Esophagus muscularis mucosa (tissue), 3 donors: ENCODE measurements around the gene PLXNC1.

Experiments used
- CTCF ChIP-seq, 3 experiments: fragments of 200-600 bp in 2 of 3; fragments of 450-650 bp in 1 of 3; sonication (generic) in 2 of 3; IDR thresholded peaks; one replicate each; pipeline ENCODE4 v1.5.1; 2017 to 2019; ENCODE audit warnings: antibody characterized with exemption in 3 of 3, mild to moderate bottlenecking in 2 of 3, moderate library complexity in 1 of 3
- POLR2A ChIP-seq: fragments of 450-650 bp; IDR thresholded peaks from one replicate; pipeline ENCODE4 v1.6.1; 2017; ENCODE audit warnings: antibody characterized with exemption, moderate library complexity, mild to moderate bottlenecking, low read depth

GRCh38 chr12:94206886-94207285 lies 58.5 kb downstream of the PLXNC1 start:
- TF ChIP-seq CTCF (IDR thresholded peaks at IDR 0.05) = no peak
- no peak for TF ChIP-seq POLR2A
